Progenitor cell of endocrine pancreas (in vitro differentiated cells): ENCODE data around the gene CFAP119. TPM values are rescaled to one million over a fixed set of nuclear protein-coding genes. Genes with fewer than 3 reads are reported as not detected.

Experiments used
- DNase-seq: peaks from one replicate; pipeline ENCODE4 v3.0.0; 2021; ENCODE audit warnings: low spot score; ENCODE audit not compliant: unreplicated experiment
- H3K27ac Mint-ChIP-seq: 2 replicates; pipeline ENCODE4 v1.8.0; 2021; ENCODE audit warnings: mild to moderate bottlenecking, moderate library complexity, mixed read lengths
- H3K27me3 Mint-ChIP-seq: 2 replicates; pipeline ENCODE4 v1.8.0; 2021; ENCODE audit warnings: mixed read lengths
- H3K36me3 Mint-ChIP-seq: 2 replicates; pipeline ENCODE4 v1.8.0; 2022; ENCODE audit warnings: mixed read lengths; ENCODE audit not compliant: insufficient read depth
- H3K4me1 Mint-ChIP-seq: 2 replicates; pipeline ENCODE4 v1.8.0; 2021; ENCODE audit warnings: low read depth, mixed read lengths
- H3K4me3 Mint-ChIP-seq: 2 replicates; pipeline ENCODE4 v1.8.0; 2021; ENCODE audit warnings: low read depth, mild to moderate bottlenecking, moderate library complexity, mixed read lengths
- H3K9me3 Mint-ChIP-seq: 2 replicates; pipeline ENCODE4 v1.8.0; 2021; ENCODE audit warnings: low read depth, mixed read lengths
- CTCF ChIP-seq: fragments of 200-600 bp; sonication (generic); IDR thresholded peaks from one replicate; pipeline ENCODE4 v1.5.0; 2021; ENCODE audit warnings: antibody characterized with exemption, mild to moderate bottlenecking; ENCODE audit not compliant: unreplicated experiment
- total RNA-seq: library from RNA; stranded (reverse); gene quantifications from 2 replicates; pipeline ENCODE4 v1.2.1, GENCODE V29; 2021

The CFAP119 gene
- total RNA-seq, 1 donor from 2014 or later: 19.3 TPM

- H3K9me3 Mint-ChIP-seq: no peaks in the 10 kb centered on the region
- H3K36me3 Mint-ChIP-seq: peaks cover 54% of the 10 kb centered on the region
- no peak for DNase-seq
- H3K4me3 Mint-ChIP-seq: no peak overlapping the region
- H3K27me3 Mint-ChIP-seq: no peaks in the 10 kb centered on the region
- no peak for TF ChIP-seq CTCF
- no peaks in the 10 kb centered on the region for H3K4me1 Mint-ChIP-seq
- H3K27ac Mint-ChIP-seq: no peak overlapping the region
These were observed 50.1 kb downstream of the CFAP119 start for GRCh38 chr16:30711712-30712111.

- Mint-ChIP-seq H3K9me3 (no peaks in the 10 kb centered on the region), H3K27me3 (no peaks in the 10 kb centered on the region), H3K36me3 (peaks cover 47% of the 10 kb centered on the region), H3K27ac (no peak overlapping the region), H3K4me3 (no peak overlapping the region), H3K4me1 (no peaks in the 10 kb centered on the region)
- no peak for DNase-seq
- no peak for TF ChIP-seq CTCF
These were observed 50.9 kb downstream of the CFAP119 start for GRCh38 chr16:30710971-30711370.

Other genes with a start within 250 kb of the CFAP119 start
- 80.0 and 83.6 TPM in 2 replicates for gene ZNF768, start 235.5 kb downstream of the CFAP119 start, total RNA-seq
- gene ZNF747, start 227.2 kb downstream of the CFAP119 start, total RNA-seq: 18.1 and 19.1 TPM in 2 replicates
- 36.1 and 36.6 TPM in 2 replicates for gene ZNF764, start 203.7 kb downstream of the CFAP119 start, total RNA-seq
- gene ZNF688, start 190.3 kb downstream of the CFAP119 start, total RNA-seq: 20.0 and 22.5 TPM in 2 replicates
- gene ZNF785, start 176.4 kb downstream of the CFAP119 start, total RNA-seq: 46.2 and 50.0 TPM in 2 replicates
- gene ZNF689, start 151.7 kb downstream of the CFAP119 start, total RNA-seq: 23.3 and 24.5 TPM in 2 replicates
- 57.6 and 58.7 TPM in 2 replicates for gene PRR14, start 111.1 kb downstream of the CFAP119 start, total RNA-seq
- gene FBRS, start 103.6 kb downstream of the CFAP119 start, total RNA-seq: 75.3 and 91.1 TPM in 2 replicates
- 103 and 104 TPM in 2 replicates for gene SRCAP, start 62.9 kb downstream of the CFAP119 start, total RNA-seq
- gene PHKG2, start 13.6 kb downstream of the CFAP119 start, total RNA-seq: 53.5 and 61.8 TPM in 2 replicates
- gene RNF40, start 260 bp upstream of the CFAP119 start, total RNA-seq: 137 and 155 TPM in 2 replicates
- 33.0 and 35.0 TPM in 2 replicates for gene ZNF629, start 25.1 kb upstream of the CFAP119 start, total RNA-seq
- 33.2 and 34.2 TPM in 2 replicates for gene BCL7C, start 132.0 kb upstream of the CFAP119 start, total RNA-seq
- gene CTF1, start 134.6 kb upstream of the CFAP119 start, total RNA-seq: 4.5 and 5.1 TPM in 2 replicates
- gene FBXL19, start 161.5 kb upstream of the CFAP119 start, total RNA-seq: 65.6 and 66.8 TPM in 2 replicates
- 19.1 and 19.5 TPM in 2 replicates for gene ORAI3, start 187.0 kb upstream of the CFAP119 start, total RNA-seq
- gene SETD1A, start 195.7 kb upstream of the CFAP119 start, total RNA-seq: 25.4 and 27.7 TPM in 2 replicates
- gene HSD3B7, start 223.1 kb upstream of the CFAP119 start, total RNA-seq: 4.6 and 5.5 TPM in 2 replicates
- 1.0 and 1.6 TPM in 2 replicates for gene STX1B, start 248.6 kb upstream of the CFAP119 start, total RNA-seq